ENCODE data around the gene TRPC3.

DNA sequence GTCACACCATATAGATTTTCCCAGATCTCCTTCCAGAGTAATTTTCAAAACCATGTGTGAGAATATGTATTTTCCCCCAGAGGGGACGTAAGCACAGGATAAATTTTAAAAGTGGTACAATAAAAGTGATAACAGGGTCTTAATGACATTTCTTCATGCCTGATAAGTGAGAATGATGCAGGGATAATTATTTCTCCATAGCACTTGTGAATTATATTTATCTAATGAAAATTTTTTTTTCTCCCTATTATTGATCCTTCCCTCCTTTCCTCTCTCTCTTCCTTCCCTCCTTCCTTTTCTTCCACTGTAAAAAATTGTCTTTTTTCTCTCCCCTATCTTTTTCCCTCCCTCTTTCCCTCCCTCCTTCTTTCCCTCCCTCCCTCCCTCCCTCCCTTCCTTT, 17.0 kb upstream of the TRPC3 start:
- no peak for TF ChIP-seq POLR2A (IDR thresholded peaks at IDR 0.05; ENCODE audit: low read depth, low read length)
- no peak for TF ChIP-seq POLR2AphosphoS5 (IDR thresholded peaks at IDR 0.05; ENCODE audit: low read depth, low read length)
